Metanephros (tissue), 2 donors: ENCODE results near the gene RIPPLY3. TPM values are rescaled to one million over a fixed set of nuclear protein-coding genes. Genes with fewer than 3 reads are reported as not detected.

Experiments used
- small RNA-seq: library from RNA; depleted of rRNA; stranded (forward); fragments of <200 nt; gene quantifications from one replicate; pipeline ENCODE3, GENCODE V24; 2014; ENCODE audit warnings: low replicate concordance
- total RNA-seq: library from RNA; depleted of rRNA; stranded (reverse); fragments of >200 nt; gene quantifications from one replicate; pipeline ENCODE4 v1.2.3, GENCODE V29; 2014

RIPPLY3 gene, protein sequence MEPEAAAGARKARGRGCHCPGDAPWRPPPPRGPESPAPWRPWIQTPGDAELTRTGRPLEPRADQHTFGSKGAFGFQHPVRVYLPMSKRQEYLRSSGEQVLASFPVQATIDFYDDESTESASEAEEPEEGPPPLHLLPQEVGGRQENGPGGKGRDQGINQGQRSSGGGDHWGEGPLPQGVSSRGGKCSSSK
- total RNA-seq = 0.99 TPM

DNA sequence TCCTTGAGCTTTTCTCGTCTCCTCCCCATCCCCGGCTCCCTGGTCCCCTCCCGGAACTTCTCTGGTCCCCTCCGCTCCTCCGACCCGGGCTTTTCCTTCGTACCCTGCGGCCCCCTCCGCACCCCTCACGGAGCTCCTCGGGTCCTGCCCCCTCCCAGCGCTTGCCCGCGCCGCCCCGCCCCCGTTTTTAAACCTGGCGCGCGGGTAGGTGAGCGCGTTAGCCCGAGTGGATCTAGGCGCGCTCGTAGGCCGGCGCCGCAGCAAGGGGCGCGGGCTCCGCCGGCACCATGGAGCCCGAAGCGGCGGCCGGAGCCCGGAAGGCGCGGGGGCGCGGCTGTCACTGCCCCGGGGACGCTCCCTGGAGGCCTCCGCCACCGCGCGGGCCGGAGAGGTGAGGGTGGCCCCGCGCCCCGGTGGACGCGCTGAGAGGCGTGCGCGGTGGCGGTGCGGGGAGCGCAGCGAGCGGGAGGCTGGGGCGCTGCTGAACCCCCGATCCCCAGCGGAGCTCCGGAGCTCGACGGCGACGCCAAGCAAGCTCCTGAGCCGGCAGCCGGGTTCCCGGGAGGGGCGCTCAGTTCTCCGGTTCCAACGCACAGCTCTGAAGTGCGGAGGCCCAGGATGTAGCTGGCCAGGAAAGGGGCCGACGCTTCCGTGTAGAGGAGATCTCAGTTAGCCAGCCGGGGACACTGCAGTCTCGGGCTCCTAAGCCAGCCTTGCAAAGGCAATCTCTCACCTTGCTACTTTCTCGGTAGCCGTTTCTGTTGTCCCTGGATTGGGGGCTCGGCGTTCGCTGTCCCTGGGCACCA is at the start of gene RIPPLY3:
RIPPLY3 (plus strand) TSS at position 217 of the 806 bp plus-strand sequence; CDS start at position 288, 71 bp downstream.

DNA sequence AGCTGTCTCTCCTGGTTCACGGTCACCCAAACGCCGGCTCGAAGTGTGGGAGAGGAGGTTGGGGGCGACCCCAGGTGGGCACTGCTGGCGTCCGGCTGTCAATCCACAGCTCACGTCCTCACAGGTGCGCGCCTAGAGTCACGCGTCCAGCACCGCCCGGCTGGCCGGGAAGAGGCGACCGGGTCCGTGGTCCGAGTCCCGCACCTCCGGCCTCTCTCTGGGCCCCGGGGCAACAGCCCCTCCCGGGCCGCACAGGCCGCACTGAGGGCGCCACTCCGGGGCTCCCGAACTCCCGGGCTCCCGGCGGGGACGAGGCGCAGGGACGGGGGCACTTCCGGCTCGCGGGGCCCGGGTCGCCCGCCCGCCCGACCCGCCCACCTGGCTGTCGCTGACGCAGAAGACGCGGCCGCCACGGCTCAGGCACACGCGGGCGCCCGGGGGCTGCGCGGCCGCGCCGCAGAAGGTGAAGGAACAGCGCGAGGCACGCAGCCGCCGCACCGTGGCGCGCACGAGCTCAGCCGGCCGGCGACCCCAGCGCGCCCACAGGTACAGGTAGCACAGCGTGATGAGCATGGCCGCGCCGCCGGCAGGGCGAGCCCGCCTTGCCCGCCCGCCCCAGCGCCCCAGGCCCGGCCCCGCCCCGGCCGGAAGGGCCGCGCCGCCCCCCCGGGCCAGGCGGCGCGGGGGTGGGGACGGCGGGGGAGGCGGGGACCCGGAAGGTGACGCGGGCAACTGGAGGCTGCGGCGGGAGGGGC is 40.3 kb upstream of the RIPPLY3 start, which contains the start of gene HLCS:
HLCS (minus strand) TSS at position 604 of the 755 bp plus-strand sequence; CDS start at position 573, 31 bp downstream.

Small RNA genes lying within 50 kb of the gene (small RNA-seq; reads per million reads assigned to genes)
- gene RF00019 = not detected
- not detected for gene RNU6-696P

Other genes starting within 250 kb of the RIPPLY3 start
- gene HLCS, start 40.0 kb upstream of the RIPPLY3 start, total RNA-seq = 21.9 TPM
- gene PIGP, start 66.4 kb downstream of the RIPPLY3 start, total RNA-seq = 20.6 TPM
- gene TTC3, start 66.6 kb downstream of the RIPPLY3 start, total RNA-seq = 230 TPM